ENCODE measurements around the gene LAMA2. TPM values are rescaled to one million over a fixed set of nuclear protein-coding genes. Genes with fewer than 3 reads are reported as not detected.

Gene LAMA2
- total and polyA plus RNA-seq, 2 experiments from 2014 or later: 0.91 to 6.4 TPM

DNA sequence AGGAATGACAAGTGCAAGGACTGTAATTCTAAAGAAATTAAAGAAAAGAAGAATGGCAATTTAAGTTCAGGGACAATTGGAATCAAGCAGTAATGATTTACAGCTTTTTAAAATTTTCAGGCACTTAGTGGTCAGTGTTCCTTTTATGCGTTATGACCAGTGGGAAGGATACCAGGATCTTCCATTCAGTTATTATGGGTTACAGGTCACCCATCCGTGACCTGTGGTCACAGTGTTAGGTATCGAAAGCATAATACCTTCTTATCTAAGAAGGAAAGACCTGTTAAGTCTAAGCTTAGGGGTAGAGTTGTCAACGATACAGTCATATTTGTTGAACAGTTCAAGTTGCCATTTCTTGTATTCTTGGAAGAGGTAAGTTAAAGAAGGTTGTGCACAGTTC is 253.8 kb downstream of the LAMA2 start (continued):
- TF ChIP-seq, protein P1, sequence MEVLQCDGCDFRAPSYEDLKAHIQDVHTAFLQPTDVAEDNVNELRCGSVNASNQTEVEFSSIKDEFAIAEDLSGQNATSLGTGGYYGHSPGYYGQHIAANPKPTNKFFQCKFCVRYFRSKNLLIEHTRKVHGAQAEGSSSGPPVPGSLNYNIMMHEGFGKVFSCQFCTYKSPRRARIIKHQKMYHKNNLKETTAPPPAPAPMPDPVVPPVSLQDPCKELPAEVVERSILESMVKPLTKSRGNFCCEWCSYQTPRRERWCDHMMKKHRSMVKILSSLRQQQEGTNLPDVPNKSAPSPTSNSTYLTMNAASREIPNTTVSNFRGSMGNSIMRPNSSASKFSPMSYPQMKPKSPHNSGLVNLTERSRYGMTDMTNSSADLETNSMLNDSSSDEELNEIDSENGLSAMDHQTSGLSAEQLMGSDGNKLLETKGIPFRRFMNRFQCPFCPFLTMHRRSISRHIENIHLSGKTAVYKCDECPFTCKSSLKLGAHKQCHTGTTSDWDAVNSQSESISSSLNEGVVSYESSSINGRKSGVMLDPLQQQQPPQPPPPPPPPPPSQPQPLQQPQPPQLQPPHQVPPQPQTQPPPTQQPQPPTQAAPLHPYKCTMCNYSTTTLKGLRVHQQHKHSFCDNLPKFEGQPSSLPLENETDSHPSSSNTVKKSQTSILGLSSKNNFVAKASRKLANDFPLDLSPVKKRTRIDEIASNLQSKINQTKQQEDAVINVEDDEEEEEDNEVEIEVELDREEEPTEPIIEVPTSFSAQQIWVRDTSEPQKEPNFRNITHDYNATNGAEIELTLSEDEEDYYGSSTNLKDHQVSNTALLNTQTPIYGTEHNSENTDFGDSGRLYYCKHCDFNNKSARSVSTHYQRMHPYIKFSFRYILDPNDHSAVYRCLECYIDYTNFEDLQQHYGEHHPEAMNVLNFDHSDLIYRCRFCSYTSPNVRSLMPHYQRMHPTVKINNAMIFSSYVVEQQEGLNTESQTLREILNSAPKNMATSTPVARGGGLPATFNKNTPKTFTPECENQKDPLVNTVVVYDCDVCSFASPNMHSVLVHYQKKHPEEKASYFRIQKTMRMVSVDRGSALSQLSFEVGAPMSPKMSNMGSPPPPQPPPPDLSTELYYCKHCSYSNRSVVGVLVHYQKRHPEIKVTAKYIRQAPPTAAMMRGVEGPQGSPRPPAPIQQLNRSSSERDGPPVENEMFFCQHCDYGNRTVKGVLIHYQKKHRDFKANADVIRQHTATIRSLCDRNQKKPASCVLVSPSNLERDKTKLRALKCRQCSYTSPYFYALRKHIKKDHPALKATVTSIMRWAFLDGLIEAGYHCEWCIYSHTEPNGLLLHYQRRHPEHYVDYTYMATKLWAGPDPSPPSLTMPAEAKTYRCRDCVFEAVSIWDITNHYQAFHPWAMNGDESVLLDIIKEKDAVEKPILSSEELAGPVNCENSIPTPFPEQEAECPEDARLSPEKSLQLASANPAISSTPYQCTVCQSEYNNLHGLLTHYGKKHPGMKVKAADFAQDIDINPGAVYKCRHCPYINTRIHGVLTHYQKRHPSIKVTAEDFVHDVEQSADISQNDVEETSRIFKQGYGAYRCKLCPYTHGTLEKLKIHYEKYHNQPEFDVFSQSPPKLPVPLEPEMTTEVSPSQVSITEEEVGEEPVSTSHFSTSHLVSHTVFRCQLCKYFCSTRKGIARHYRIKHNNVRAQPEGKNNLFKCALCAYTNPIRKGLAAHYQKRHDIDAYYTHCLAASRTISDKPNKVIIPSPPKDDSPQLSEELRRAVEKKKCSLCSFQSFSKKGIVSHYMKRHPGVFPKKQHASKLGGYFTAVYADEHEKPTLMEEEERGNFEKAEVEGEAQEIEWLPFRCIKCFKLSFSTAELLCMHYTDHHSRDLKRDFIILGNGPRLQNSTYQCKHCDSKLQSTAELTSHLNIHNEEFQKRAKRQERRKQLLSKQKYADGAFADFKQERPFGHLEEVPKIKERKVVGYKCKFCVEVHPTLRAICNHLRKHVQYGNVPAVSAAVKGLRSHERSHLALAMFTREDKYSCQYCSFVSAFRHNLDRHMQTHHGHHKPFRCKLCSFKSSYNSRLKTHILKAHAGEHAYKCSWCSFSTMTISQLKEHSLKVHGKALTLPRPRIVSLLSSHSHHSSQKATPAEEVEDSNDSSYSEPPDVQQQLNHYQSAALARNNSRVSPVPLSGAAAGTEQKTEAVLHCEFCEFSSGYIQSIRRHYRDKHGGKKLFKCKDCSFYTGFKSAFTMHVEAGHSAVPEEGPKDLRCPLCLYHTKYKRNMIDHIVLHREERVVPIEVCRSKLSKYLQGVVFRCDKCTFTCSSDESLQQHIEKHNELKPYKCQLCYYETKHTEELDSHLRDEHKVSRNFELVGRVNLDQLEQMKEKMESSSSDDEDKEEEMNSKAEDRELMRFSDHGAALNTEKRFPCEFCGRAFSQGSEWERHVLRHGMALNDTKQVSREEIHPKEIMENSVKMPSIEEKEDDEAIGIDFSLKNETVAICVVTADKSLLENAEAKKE (CRISPR knock-in tag; IDR thresholded peaks at IDR 0.05): no peak
- TF ChIP-seq JUNB (IDR thresholded peaks at IDR 0.05; ENCODE audit: unreplicated experiment) (no peak), ZNF114 (CRISPR knock-in tag; IDR thresholded peaks at IDR 0.05) (no peak)

DNA sequence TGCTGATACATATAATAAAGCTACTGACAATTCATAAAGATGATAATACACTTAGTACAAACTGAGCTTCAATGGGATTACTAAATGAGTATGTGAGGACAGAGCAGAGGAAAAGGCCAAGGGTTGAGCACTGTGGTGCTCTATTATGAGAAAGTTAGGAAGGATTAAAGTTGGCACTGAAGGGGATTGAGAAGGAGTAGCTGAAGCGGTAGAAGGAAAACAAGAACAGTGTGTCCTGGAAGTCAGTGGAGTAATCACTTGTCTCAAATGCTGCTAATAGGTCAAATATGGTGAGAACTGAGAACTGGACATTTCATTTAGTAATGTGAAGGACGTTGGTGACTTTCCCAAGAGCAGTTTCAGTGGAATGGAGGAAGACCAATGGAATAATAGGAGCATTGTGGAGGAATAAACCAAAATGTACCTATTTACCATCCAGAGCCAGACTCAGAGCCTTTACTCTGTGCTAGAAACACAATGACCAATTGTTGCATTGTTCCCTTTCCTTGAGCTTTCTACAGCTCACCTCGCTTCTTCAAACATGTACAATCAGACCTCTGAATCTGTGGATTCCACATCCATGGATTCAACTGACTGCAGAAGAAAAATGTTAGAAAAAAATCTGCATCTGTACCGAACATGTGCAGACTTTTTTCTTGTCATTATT is 255.9 kb downstream of the LAMA2 start:
- Histone ChIP-seq H3F3A (replicated peaks; ENCODE audit: low read depth) (no peaks in the 10 kb centered on the region), H3K9me2 (ENCODE audit: insufficient read depth) (no peaks in the 10 kb centered on the region), H4K20me1 (replicated peaks; ENCODE audit: insufficient read depth) (no peaks in the 10 kb centered on the region), H3K27me3 (ENCODE audit: insufficient read depth) (no peaks in the 10 kb centered on the region), H3K36me3 (ENCODE audit: insufficient read depth) (no peaks in the 10 kb centered on the region), H3K79me2 (replicated peaks; ENCODE audit: insufficient read depth) (no peaks in the 10 kb centered on the region), H3K4me1 (ENCODE audit: insufficient read depth) (no peaks in the 10 kb centered on the region), H3K4me3 (no peak overlapping the region), H2AFZ (no peak overlapping the region), H3K27ac (ENCODE audit: low read depth) (no peak overlapping the region), H3K4me2 (no peak overlapping the region)
- Mint-ChIP-seq H3K27me3 (ENCODE audit: insufficient read depth, low read depth, poor library complexity) (no peaks in the 10 kb centered on the region), H3K4me3 (no peak overlapping the region), H3K9me3 (no peaks in the 10 kb centered on the region), H3K4me1 (no peaks in the 10 kb centered on the region), H3K27ac (no peak overlapping the region), H3K36me3 (ENCODE audit: low read depth) (no peaks in the 10 kb centered on the region)
- DNase-seq (ENCODE audit: low spot score) (no peak), ATAC-seq (no peak)
- TF ChIP-seq EZH2phosphoT487 (IDR thresholded peaks at IDR 0.05; ENCODE audit: unreplicated experiment): no peak
- no peak for TF ChIP-seq CREB1 (CRISPR knock-in tag; IDR thresholded peaks at IDR 0.05; ENCODE audit: low read depth)
- no peak for TF ChIP-seq JUNB (IDR thresholded peaks at IDR 0.05; ENCODE audit: unreplicated experiment)
- TF ChIP-seq NANOG (IDR thresholded peaks at IDR 0.05; ENCODE audit: borderline replicate concordance): no peak
- TF ChIP-seq, protein P2, sequence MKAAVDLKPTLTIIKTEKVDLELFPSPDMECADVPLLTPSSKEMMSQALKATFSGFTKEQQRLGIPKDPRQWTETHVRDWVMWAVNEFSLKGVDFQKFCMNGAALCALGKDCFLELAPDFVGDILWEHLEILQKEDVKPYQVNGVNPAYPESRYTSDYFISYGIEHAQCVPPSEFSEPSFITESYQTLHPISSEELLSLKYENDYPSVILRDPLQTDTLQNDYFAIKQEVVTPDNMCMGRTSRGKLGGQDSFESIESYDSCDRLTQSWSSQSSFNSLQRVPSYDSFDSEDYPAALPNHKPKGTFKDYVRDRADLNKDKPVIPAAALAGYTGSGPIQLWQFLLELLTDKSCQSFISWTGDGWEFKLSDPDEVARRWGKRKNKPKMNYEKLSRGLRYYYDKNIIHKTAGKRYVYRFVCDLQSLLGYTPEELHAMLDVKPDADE (IDR thresholded peaks at IDR 0.05): no peak
- no peak for TF ChIP-seq ZNF114 (CRISPR knock-in tag; IDR thresholded peaks at IDR 0.05)
- TF ChIP-seq, protein P1 (CRISPR knock-in tag; IDR thresholded peaks at IDR 0.05): no peak
- TF ChIP-seq POLR2AphosphoS5 (IDR thresholded peaks at IDR 0.05; ENCODE audit: low read depth): no peak
